ENCODE measurements around the gene CCDC15. TPM values are rescaled to one million over a fixed set of nuclear protein-coding genes. Genes with fewer than 3 reads are reported as not detected.

The CCDC15 gene
- polyA plus RNA-seq, 2 of the 4 experiments (the other 2 are of a cell fraction), result 0.58 to 1.3 TPM

GRCh38 chr11:125084057-125084416, 130.0 kb downstream of the CCDC15 start:
- no peak overlapping the region for H3K4me2 ChIP-seq
- H3K4me3 ChIP-seq, result no peak overlapping the region
- 90% methylated on average over 4 of the region's 11 CpGs for WGBS (ENCODE audit: missing lambda C conversion rate)
- H3K4me1 ChIP-seq, result no peaks in the 10 kb centered on the region
- no peaks in the 10 kb centered on the region for H3K9me3 ChIP-seq
- no peak for DNase-seq (ENCODE audit: low read depth in 1 of 2, low spot score in 1 of 2)
- no peak for ATAC-seq
- ChIA-PET CTCF (interaction anchor here (0.6 kb wide), 1 partner anchor 402 kb away, joined by 3 read pairs; no protein-coding TSS in a partner anchor), POLR2A (no interaction called here)
- no peak for FAIRE-seq
- no peak overlapping the region for H3K27ac ChIP-seq
- no peak for TF ChIP-seq EP300 (IDR thresholded peaks at IDR 0.05)
- TF ChIP-seq, protein P1, sequence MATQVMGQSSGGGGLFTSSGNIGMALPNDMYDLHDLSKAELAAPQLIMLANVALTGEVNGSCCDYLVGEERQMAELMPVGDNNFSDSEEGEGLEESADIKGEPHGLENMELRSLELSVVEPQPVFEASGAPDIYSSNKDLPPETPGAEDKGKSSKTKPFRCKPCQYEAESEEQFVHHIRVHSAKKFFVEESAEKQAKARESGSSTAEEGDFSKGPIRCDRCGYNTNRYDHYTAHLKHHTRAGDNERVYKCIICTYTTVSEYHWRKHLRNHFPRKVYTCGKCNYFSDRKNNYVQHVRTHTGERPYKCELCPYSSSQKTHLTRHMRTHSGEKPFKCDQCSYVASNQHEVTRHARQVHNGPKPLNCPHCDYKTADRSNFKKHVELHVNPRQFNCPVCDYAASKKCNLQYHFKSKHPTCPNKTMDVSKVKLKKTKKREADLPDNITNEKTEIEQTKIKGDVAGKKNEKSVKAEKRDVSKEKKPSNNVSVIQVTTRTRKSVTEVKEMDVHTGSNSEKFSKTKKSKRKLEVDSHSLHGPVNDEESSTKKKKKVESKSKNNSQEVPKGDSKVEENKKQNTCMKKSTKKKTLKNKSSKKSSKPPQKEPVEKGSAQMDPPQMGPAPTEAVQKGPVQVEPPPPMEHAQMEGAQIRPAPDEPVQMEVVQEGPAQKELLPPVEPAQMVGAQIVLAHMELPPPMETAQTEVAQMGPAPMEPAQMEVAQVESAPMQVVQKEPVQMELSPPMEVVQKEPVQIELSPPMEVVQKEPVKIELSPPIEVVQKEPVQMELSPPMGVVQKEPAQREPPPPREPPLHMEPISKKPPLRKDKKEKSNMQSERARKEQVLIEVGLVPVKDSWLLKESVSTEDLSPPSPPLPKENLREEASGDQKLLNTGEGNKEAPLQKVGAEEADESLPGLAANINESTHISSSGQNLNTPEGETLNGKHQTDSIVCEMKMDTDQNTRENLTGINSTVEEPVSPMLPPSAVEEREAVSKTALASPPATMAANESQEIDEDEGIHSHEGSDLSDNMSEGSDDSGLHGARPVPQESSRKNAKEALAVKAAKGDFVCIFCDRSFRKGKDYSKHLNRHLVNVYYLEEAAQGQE (IDR thresholded peaks at IDR 0.05), result no peak
- TF ChIP-seq EHF (CRISPR knock-in tag; IDR thresholded peaks at IDR 0.05), result no peak
- TF ChIP-seq TP53 (CRISPR knock-in tag; IDR thresholded peaks at IDR 0.05), result no peak
- no peak for TF ChIP-seq ESRRA (IDR thresholded peaks at IDR 0.05; ENCODE audit: borderline replicate concordance, low read length)
- no peak for TF ChIP-seq JUN (IDR thresholded peaks at IDR 0.05)
- no peak for TF ChIP-seq SMC3 (IDR thresholded peaks at IDR 0.05)
- TF ChIP-seq ZSCAN20 (CRISPR knock-in tag; IDR thresholded peaks at IDR 0.05), result no peak
- no peak for TF ChIP-seq FOSB (CRISPR knock-in tag; IDR thresholded peaks at IDR 0.05)
- TF ChIP-seq MAZ (IDR thresholded peaks at IDR 0.05; ENCODE audit: borderline replicate concordance, low read depth, low read length), result no peak
- TF ChIP-seq RARB (CRISPR knock-in tag; IDR thresholded peaks at IDR 0.05), result no peak
- TF ChIP-seq, protein P2, sequence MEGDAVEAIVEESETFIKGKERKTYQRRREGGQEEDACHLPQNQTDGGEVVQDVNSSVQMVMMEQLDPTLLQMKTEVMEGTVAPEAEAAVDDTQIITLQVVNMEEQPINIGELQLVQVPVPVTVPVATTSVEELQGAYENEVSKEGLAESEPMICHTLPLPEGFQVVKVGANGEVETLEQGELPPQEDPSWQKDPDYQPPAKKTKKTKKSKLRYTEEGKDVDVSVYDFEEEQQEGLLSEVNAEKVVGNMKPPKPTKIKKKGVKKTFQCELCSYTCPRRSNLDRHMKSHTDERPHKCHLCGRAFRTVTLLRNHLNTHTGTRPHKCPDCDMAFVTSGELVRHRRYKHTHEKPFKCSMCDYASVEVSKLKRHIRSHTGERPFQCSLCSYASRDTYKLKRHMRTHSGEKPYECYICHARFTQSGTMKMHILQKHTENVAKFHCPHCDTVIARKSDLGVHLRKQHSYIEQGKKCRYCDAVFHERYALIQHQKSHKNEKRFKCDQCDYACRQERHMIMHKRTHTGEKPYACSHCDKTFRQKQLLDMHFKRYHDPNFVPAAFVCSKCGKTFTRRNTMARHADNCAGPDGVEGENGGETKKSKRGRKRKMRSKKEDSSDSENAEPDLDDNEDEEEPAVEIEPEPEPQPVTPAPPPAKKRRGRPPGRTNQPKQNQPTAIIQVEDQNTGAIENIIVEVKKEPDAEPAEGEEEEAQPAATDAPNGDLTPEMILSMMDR (IDR thresholded peaks at IDR 0.05), result no peak
- no peak for TF ChIP-seq BHLHE40 (IDR thresholded peaks at IDR 0.05; ENCODE audit: low read depth, low read length)

DNA sequence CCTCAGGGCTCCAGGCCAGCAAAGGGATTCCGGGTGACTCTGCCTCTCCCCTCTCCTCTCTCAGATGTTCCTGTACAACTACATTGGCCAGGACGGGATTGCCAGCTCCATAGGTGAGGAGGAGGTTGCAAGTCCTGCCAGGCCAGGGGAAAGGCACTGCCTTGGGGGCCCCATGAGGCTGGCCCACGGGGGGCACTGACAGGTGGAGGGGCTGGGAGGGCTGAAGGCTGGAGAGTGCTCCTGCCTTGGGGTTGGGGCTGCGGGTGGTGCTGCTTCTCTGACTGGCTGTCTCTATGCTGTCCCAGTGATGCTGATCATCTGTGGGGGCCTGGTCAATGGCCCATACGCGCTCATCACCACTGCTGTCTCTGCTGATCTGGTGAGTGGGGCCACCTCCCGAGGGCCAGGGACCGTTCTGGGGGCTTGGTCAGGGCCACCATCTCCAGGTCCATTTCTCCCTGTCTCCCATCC, 130.8 kb downstream of the CCDC15 start:
- WGBS (ENCODE audit: missing lambda C conversion rate), result 39% methylated on average over 7 of the region's 8 CpGs
- DNase-seq (ENCODE audit: low read depth in 1 of 2, low spot score in 1 of 2) (no peak), FAIRE-seq (no peak), ATAC-seq (no peak; a peak in 1 of 6 replicates)
- Histone ChIP-seq H3K4me2 (no peak overlapping the region), H3K4me1 (no peaks in the 10 kb centered on the region), H3K9me3 (no peaks in the 10 kb centered on the region), H3K4me3 (no peak overlapping the region), H3K27ac (no peak overlapping the region)
- ChIA-PET CTCF (no interaction called here), POLR2A (no interaction called here)
- no peak for TF ChIP-seq HOXB5 (CRISPR knock-in tag; IDR thresholded peaks at IDR 0.05)
- TF ChIP-seq RCOR1 (IDR thresholded peaks at IDR 0.05; ENCODE audit: low read depth, low read length), result no peak
- no peak for TF ChIP-seq POLR2A (IDR thresholded peaks at IDR 0.05; ENCODE audit: low read length)
- no peak for TF ChIP-seq HOXB13 (CRISPR knock-in tag; IDR thresholded peaks at IDR 0.05; ENCODE audit: low read depth)
- TF ChIP-seq, protein P2 (IDR thresholded peaks at IDR 0.05), result no peak
- TF ChIP-seq CBX8 (IDR thresholded peaks at IDR 0.05), result no peak
- no peak for TF ChIP-seq FOSB (CRISPR knock-in tag; IDR thresholded peaks at IDR 0.05)
- no peak for TF ChIP-seq ESRRA (IDR thresholded peaks at IDR 0.05; ENCODE audit: borderline replicate concordance, low read length)
- no peak for TF ChIP-seq HEYL (CRISPR knock-in tag; IDR thresholded peaks at IDR 0.05)
- no peak for TF ChIP-seq BHLHE40 (IDR thresholded peaks at IDR 0.05; ENCODE audit: low read depth, low read length)
- no peak for TF ChIP-seq SMC3 (IDR thresholded peaks at IDR 0.05)
- TF ChIP-seq ELK1 (IDR thresholded peaks at IDR 0.05; ENCODE audit: low read depth, low read length), result no peak
